Immature natural killer cell (primary cell): ENCODE measurements around the gene LUC7L3. TPM values are rescaled to one million over a fixed set of nuclear protein-coding genes. Genes with fewer than 3 reads are reported as not detected.

Experiments used
- DNase-seq, 3 donors: peaks; one replicate each; pipeline ENCODE4 v3.0.0; 2022; ENCODE audit warnings: mixed read lengths in 1 of 3
- H3K27ac Mint-ChIP-seq, 6 donors: one replicate each; pipeline ENCODE4 v1.8.0; 2020; ENCODE audit warnings: mixed read lengths in 6 of 6, mild to moderate bottlenecking in 5 of 6, inconsistent platforms in 4 of 6, moderate library complexity in 3 of 6
- H3K27me3 Mint-ChIP-seq, 3 donors: one replicate each; pipeline ENCODE4 v1.8.0; 2020 to 2021; ENCODE audit warnings: low read depth in 3 of 3, mild to moderate bottlenecking in 3 of 3, mixed read lengths in 3 of 3, moderate library complexity in 3 of 3, inconsistent platforms in 1 of 3
- H3K36me3 Mint-ChIP-seq, 3 donors: one replicate each; pipeline ENCODE4 v1.8.0; 2020; ENCODE audit warnings: mixed read lengths in 3 of 3, inconsistent platforms in 2 of 3, mild to moderate bottlenecking in 2 of 3
- H3K4me1 Mint-ChIP-seq, 2 donors: one replicate each; pipeline ENCODE4 v1.8.0; 2020; ENCODE audit warnings: inconsistent platforms in 2 of 2, mild to moderate bottlenecking in 2 of 2, mixed read lengths in 2 of 2, moderate library complexity in 1 of 2
- H3K4me3 Mint-ChIP-seq, 5 donors: one replicate each; pipeline ENCODE4 v1.8.0; 2020; ENCODE audit warnings: mild to moderate bottlenecking in 5 of 5, mixed read lengths in 5 of 5, inconsistent platforms in 3 of 5, moderate library complexity in 3 of 5
- H3K9me3 Mint-ChIP-seq, 6 donors: one replicate each; pipeline ENCODE4 v1.8.0; 2020; ENCODE audit warnings: mild to moderate bottlenecking in 6 of 6, mixed read lengths in 6 of 6, inconsistent platforms in 4 of 6, moderate library complexity in 3 of 6
- polyA plus RNA-seq, 3 donors: library from polyadenylated mRNA; unstranded; fragments of 300-500 nt; fragmentation: Illumina TruSeq; gene quantifications; one replicate each; pipeline ENCODE4 v1.2.3, GENCODE V29; 2021

LUC7L3 gene
- polyA plus RNA-seq, 3 donors from 2014 or later: 29.2 to 77.8 (median 30.0) TPM

GRCh38 chr17:50728881-50729765, 9.7 kb downstream of the LUC7L3 start:
- H3K27ac Mint-ChIP-seq: peak overlapping the region in 2 of 6 donors; percentile 19 to 45
- peaks cover 0 to under 1% (median 0%) of the 10 kb centered on the region in 3 donors for H3K27me3 Mint-ChIP-seq
- H3K4me1 Mint-ChIP-seq: peaks cover 59 to 86% of the 10 kb centered on the region in 2 donors

GRCh38 chr17:50731575-50732460, 12.4 kb downstream of the LUC7L3 start:
- H3K27me3 Mint-ChIP-seq: peaks cover 0 to 2% (median 0%) of the 10 kb centered on the region in 3 donors
- peak overlapping the region; percentile 35 to 84 (median 76) for H3K27ac Mint-ChIP-seq
- peak overlapping the region; percentile 5 to 62 (median 40) for H3K4me3 Mint-ChIP-seq
- H3K4me1 Mint-ChIP-seq: peaks cover 64 to 90% of the 10 kb centered on the region in 2 donors
- peak in 1 of 3 donors; percentile 14 for DNase-seq
- H3K36me3 Mint-ChIP-seq: peaks cover 0 to 5% (median 0%) of the 10 kb centered on the region in 3 donors
- no peaks in the 10 kb centered on the region for H3K9me3 Mint-ChIP-seq

More at GRCh38 chr17:50728881-50729765, 9.7 kb downstream of the LUC7L3 start:
- Mint-ChIP-seq H3K36me3 (peaks cover 0 to 5% (median 0%) of the 10 kb centered on the region in 3 donors), H3K9me3 (no peaks in the 10 kb centered on the region), H3K4me3 (no peak overlapping the region)
- no peak for DNase-seq

- Mint-ChIP-seq H3K4me3 (peak overlapping the region in 1 of 5 donors; percentile 16), H3K4me1 (peaks cover 64 to 95% of the 10 kb centered on the region in 2 donors), H3K36me3 (peaks cover 0 to 7% (median 6%) of the 10 kb centered on the region in 3 donors), H3K9me3 (no peaks in the 10 kb centered on the region), H3K27ac (peak overlapping the region in 2 of 6 donors; percentile 44 to 53), H3K27me3 (peaks cover 0 to 2% (median 2%) of the 10 kb centered on the region in 3 donors)
- no peak for DNase-seq
These were observed 15.9 kb downstream of the LUC7L3 start for GRCh38 chr17:50735287-50735686.

GRCh38 chr17:50737118-50737698, 17.8 kb downstream of the LUC7L3 start:
- H3K27ac Mint-ChIP-seq: no peak overlapping the region
- H3K4me3 Mint-ChIP-seq: no peak overlapping the region
- H3K9me3 Mint-ChIP-seq: no peaks in the 10 kb centered on the region
- peaks cover 10 to 21% (median 13%) of the 10 kb centered on the region in 3 donors for H3K36me3 Mint-ChIP-seq
- H3K4me1 Mint-ChIP-seq: peaks cover 52 to 78% of the 10 kb centered on the region in 2 donors
- no peak for DNase-seq
- H3K27me3 Mint-ChIP-seq: peaks cover 0 to 5% (median 3%) of the 10 kb centered on the region in 3 donors

- peak overlapping the region in 2 of 6 donors; percentile 17 to 29 for H3K27ac Mint-ChIP-seq
- H3K4me3 Mint-ChIP-seq: no peak overlapping the region
- H3K9me3 Mint-ChIP-seq: no peaks in the 10 kb centered on the region
- DNase-seq: no peak
- peaks cover 0 to 5% (median 3%) of the 10 kb centered on the region in 3 donors for H3K27me3 Mint-ChIP-seq
- peaks cover 14 to 32% (median 20%) of the 10 kb centered on the region in 3 donors for H3K36me3 Mint-ChIP-seq
- peaks cover 39 to 60% of the 10 kb centered on the region in 2 donors for H3K4me1 Mint-ChIP-seq
These were observed 19.7 kb downstream of the LUC7L3 start for GRCh38 chr17:50739098-50739497.

GRCh38 chr17:50745631-50746030, 26.2 kb downstream of the LUC7L3 start:
- H3K27ac Mint-ChIP-seq: no peak overlapping the region
- H3K4me1 Mint-ChIP-seq: peaks cover 0 to 5% of the 10 kb centered on the region in 2 donors
- no peak for DNase-seq
- peaks cover 38 to 65% (median 46%) of the 10 kb centered on the region in 3 donors for H3K36me3 Mint-ChIP-seq
- H3K9me3 Mint-ChIP-seq: no peaks in the 10 kb centered on the region
- peaks cover 0 to 7% (median 1%) of the 10 kb centered on the region in 3 donors for H3K27me3 Mint-ChIP-seq
- H3K4me3 Mint-ChIP-seq: no peak overlapping the region

GRCh38 chr17:50749245-50749644, 29.8 kb downstream of the LUC7L3 start:
- peaks cover 0 to 5% (median 2%) of the 10 kb centered on the region in 3 donors for H3K27me3 Mint-ChIP-seq
- H3K36me3 Mint-ChIP-seq: peaks cover 24 to 70% (median 38%) of the 10 kb centered on the region in 3 donors
- no peaks in the 10 kb centered on the region for H3K9me3 Mint-ChIP-seq
- H3K4me1 Mint-ChIP-seq: peaks cover 0 to 2% of the 10 kb centered on the region in 2 donors
- no peak overlapping the region for H3K4me3 Mint-ChIP-seq
- no peak for DNase-seq
- H3K27ac Mint-ChIP-seq: peak overlapping the region in 1 of 6 donors; percentile 55

GRCh38 chr17:50754521-50754920, 35.1 kb downstream of the LUC7L3 start:
- H3K4me1 Mint-ChIP-seq: peaks cover 3 to 6% of the 10 kb centered on the region in 2 donors
- H3K27ac Mint-ChIP-seq: peak overlapping the region in 3 of 6 donors; percentile 0 to 48 (median 38)
- no peak overlapping the region for H3K4me3 Mint-ChIP-seq
- peaks cover 4 to 47% (median 18%) of the 10 kb centered on the region in 3 donors for H3K36me3 Mint-ChIP-seq
- H3K27me3 Mint-ChIP-seq: peaks cover 0 to 5% (median 4%) of the 10 kb centered on the region in 3 donors
- H3K9me3 Mint-ChIP-seq: no peaks in the 10 kb centered on the region
- no peak for DNase-seq

GRCh38 chr17:50758524-50758923, 39.1 kb downstream of the LUC7L3 start:
- no peak overlapping the region for H3K4me3 Mint-ChIP-seq
- H3K27ac Mint-ChIP-seq: peak overlapping the region in 2 of 6 donors; percentile 17 to 42
- peaks cover 7 to 12% of the 10 kb centered on the region in 2 donors for H3K4me1 Mint-ChIP-seq
- H3K9me3 Mint-ChIP-seq: peaks cover 0 to 2% (median 0%) of the 10 kb centered on the region in 6 donors
- peaks cover 0 to 13% (median 6%) of the 10 kb centered on the region in 3 donors for H3K36me3 Mint-ChIP-seq
- no peak for DNase-seq
- peaks cover 0 to 7% (median 2%) of the 10 kb centered on the region in 3 donors for H3K27me3 Mint-ChIP-seq

- DNase-seq: no peak
- peaks cover 0 to 9% (median 6%) of the 10 kb centered on the region in 3 donors for H3K36me3 Mint-ChIP-seq
- peaks cover 0 to 7% (median 2%) of the 10 kb centered on the region in 3 donors for H3K27me3 Mint-ChIP-seq
- H3K4me1 Mint-ChIP-seq: peaks cover 7 to 12% of the 10 kb centered on the region in 2 donors
- peaks cover 0 to 2% (median 0%) of the 10 kb centered on the region in 6 donors for H3K9me3 Mint-ChIP-seq
- peak overlapping the region in 3 of 6 donors; percentile 17 to 76 (median 42) for H3K27ac Mint-ChIP-seq
- H3K4me3 Mint-ChIP-seq: no peak overlapping the region
These were observed 39.7 kb downstream of the LUC7L3 start for GRCh38 chr17:50758989-50759544.

- peaks cover 12 to 17% of the 10 kb centered on the region in 2 donors for H3K4me1 Mint-ChIP-seq
- H3K9me3 Mint-ChIP-seq: peaks cover 0 to 2% (median 0%) of the 10 kb centered on the region in 6 donors
- no peak for DNase-seq
- H3K4me3 Mint-ChIP-seq: no peak overlapping the region
- no peak overlapping the region for H3K27ac Mint-ChIP-seq
- H3K36me3 Mint-ChIP-seq: no peaks in the 10 kb centered on the region
- peaks cover 1 to 9% (median 5%) of the 10 kb centered on the region in 3 donors for H3K27me3 Mint-ChIP-seq
These were observed 42.8 kb downstream of the LUC7L3 start for GRCh38 chr17:50762177-50762576.

- no peaks in the 10 kb centered on the region for H3K36me3 Mint-ChIP-seq
- H3K4me3 Mint-ChIP-seq: no peak overlapping the region
- H3K27me3 Mint-ChIP-seq: peaks cover 1 to 11% (median 5%) of the 10 kb centered on the region in 3 donors
- H3K9me3 Mint-ChIP-seq: peaks cover 0 to 2% (median 0%) of the 10 kb centered on the region in 6 donors
- peaks cover 8 to 15% of the 10 kb centered on the region in 2 donors for H3K4me1 Mint-ChIP-seq
- no peak for DNase-seq
- no peak overlapping the region for H3K27ac Mint-ChIP-seq
These were observed 44.5 kb downstream of the LUC7L3 start for GRCh38 chr17:50763716-50764475.
